RPMI7951 (cell line): ENCODE data around the gene CUEDC1. TPM values are rescaled to one million over a fixed set of nuclear protein-coding genes. Genes with fewer than 3 reads are reported as not detected.

Source experiments
- DNase-seq: peaks from one replicate; pipeline ENCODE4 v3.0.0-alpha.2; 2012; ENCODE audit warnings: low read depth
- total RNA-seq: library from RNA; depleted of rRNA; stranded (reverse); fragments of >200 nt; shearing (Covaris generic); gene quantifications from 2 replicates; pipeline ENCODE4 v1.2.3, GENCODE V29; 2014

The CUEDC1 gene
- total RNA-seq, 1 experiment from 2014 or later = 6.6 TPM

- no peak for DNase-seq
These were observed 39.7 kb downstream of the CUEDC1 start for GRCh38 chr17:57915544-57915943.

GRCh38 chr17:57914273-57915142, 40.7 kb downstream of the CUEDC1 start:
- no peak for DNase-seq

- DNase-seq = no peak
These were observed 41.5 kb downstream of the CUEDC1 start for GRCh38 chr17:57913575-57914272.

- DNase-seq = peak; percentile 53
These were observed 43.2 kb downstream of the CUEDC1 start for GRCh38 chr17:57911834-57912673.

- no peak for DNase-seq
These were observed 44.5 kb downstream of the CUEDC1 start for GRCh38 chr17:57910462-57911420.

GRCh38 chr17:57909551-57909950, 45.7 kb downstream of the CUEDC1 start:
- DNase-seq = no peak

- DNase-seq = no peak
These were observed 46.9 kb downstream of the CUEDC1 start for GRCh38 chr17:57908278-57908677.

- DNase-seq = peak; percentile 64
These were observed 48.3 kb downstream of the CUEDC1 start for GRCh38 chr17:57906910-57907309.

- no peak for DNase-seq
These were observed 49.2 kb downstream of the CUEDC1 start for GRCh38 chr17:57905875-57906455.

GRCh38 chr17:57903961-57904360, 51.3 kb downstream of the CUEDC1 start:
- no peak for DNase-seq

- DNase-seq = peak; percentile 92
These were observed 52.1 kb downstream of the CUEDC1 start for GRCh38 chr17:57902800-57903759.

GRCh38 chr17:57902117-57902799, 53.0 kb downstream of the CUEDC1 start:
- DNase-seq = peak; percentile 60

GRCh38 chr17:57900991-57901743, 54.0 kb downstream of the CUEDC1 start:
- no peak for DNase-seq

GRCh38 chr17:57899822-57900221, 55.4 kb downstream of the CUEDC1 start:
- no peak for DNase-seq

GRCh38 chr17:57899391-57899790, 55.8 kb downstream of the CUEDC1 start:
- DNase-seq = no peak

GRCh38 chr17:57898487-57899311, 56.5 kb downstream of the CUEDC1 start:
- DNase-seq = peak; percentile 94
